PC-3 (cell line): ENCODE measurements around the gene PPP1R12B.
"Not testable (repeated sequence)": the region's sequence is repeated elsewhere in the genome, so short reads cannot be mapped to it uniquely, and the experiment has no call there.

Experiments
- CTCF ChIP-seq: fragments of 300-600 bp; sonication (generic); conservative IDR thresholded peaks from 2 replicates; pipeline ENCODE4 v1.5.1; 2017; ENCODE audit warnings: antibody characterized with exemption, low read depth, mild to moderate bottlenecking, low read length
- EZH2phosphoT487 ChIP-seq: fragments of 300-600 bp; sonication (generic); IDR thresholded peaks from 2 replicates; pipeline ENCODE4 v1.6.1; 2018; ENCODE audit warnings: mild to moderate bottlenecking, antibody characterized with exemption, low read length, borderline replicate concordance

DNA sequence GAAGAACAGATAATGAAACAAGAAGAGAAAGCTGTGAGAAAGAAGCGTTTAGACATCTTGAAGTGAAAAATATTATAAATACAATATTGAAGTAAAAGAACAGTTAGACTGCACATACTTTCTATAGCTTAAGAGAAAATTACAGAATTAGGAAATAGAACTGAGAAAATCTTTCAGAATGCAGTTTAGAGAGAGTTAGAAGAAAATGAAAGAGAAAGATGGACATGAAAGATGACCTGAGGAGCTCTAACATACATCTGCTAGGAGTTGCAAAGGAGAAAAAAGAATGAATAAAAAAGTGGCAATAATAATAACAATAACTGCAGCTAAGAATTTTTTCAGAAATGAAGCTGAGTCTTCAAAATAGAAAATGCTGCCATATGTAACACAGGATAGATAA is 173.0 kb downstream of the PPP1R12B start:
- not testable (repeated sequence) for TF ChIP-seq CTCF, EZH2phosphoT487
